Testis (tissue), 3 donors: ENCODE data around the gene ZSWIM6. TPM values are rescaled to one million over a fixed set of nuclear protein-coding genes. Genes with fewer than 3 reads are reported as not detected.

Experiments
- DNase-seq: peaks from one replicate; pipeline ENCODE4 v3.0.0-alpha.2; 2019
- H3K27ac ChIP-seq, 2 donors: fragments of 200-600 bp; sonication (generic); one replicate each; pipeline ENCODE4 v1.5.1; 2019
- H3K27me3 ChIP-seq: fragments of 200-600 bp; sonication (generic); one replicate; pipeline ENCODE4 v1.5.1; 2019
- H3K36me3 ChIP-seq: fragments of 200-600 bp; sonication (generic); one replicate; pipeline ENCODE4 v1.5.1; 2017; ENCODE audit warnings: low read depth; ENCODE audit errors: missing control alignments
- H3K4me1 ChIP-seq: fragments of 200-600 bp; sonication (generic); one replicate; pipeline ENCODE4 v1.5.1; 2019
- H3K4me3 ChIP-seq, 2 donors: fragments of 200-600 bp; sonication (generic); one replicate each; pipeline ENCODE4 v1.5.1; 2017 to 2019
- H3K9me3 ChIP-seq: fragments of 200-600 bp; sonication (generic); one replicate; pipeline ENCODE4 v1.5.1; 2017
- POLR2A ChIP-seq: fragments of 450-650 bp; IDR thresholded peaks from one replicate; pipeline ENCODE4 v1.6.1; 2017; ENCODE audit warnings: antibody characterized with exemption, mild to moderate bottlenecking, moderate library complexity
- WGBS, 2 donors: methylation state at CpG; one replicate each; pipeline ENCODE4 v1.1.5; 2018; 5-methylcytosine and 5-hydroxymethylcytosine counted together
- intact Hi-C: fragments of 100-400 bp; cut with DNase I; formaldehyde crosslinking; loops from one replicate; pipeline ENCODE4 v1.15.1; 2023; ENCODE audit warnings: low total_unique reads
- polyA plus RNA-seq: library from polyadenylated mRNA; stranded (reverse); fragments of 350-450 nt; fragmentation: Illumina TruSeq; extraction: RNeasy Lipid Tissue Mini Kit (QIAGEN cat#74804); gene quantifications from one replicate; pipeline ENCODE4 v1.2.3, GENCODE V29; 2014; ENCODE audit warnings: low read depth, low replicate concordance; ENCODE audit not compliant: insufficient read depth
- total RNA-seq, 2 donors: library from RNA; depleted of rRNA; stranded (reverse); fragments of >200 nt; gene quantifications; one replicate each; pipeline ENCODE4 v1.2.3, GENCODE V29; 2016
- TF ChIP-seq, protein P1 (sequence below), 3 experiments: fragments of 450-650 bp in 2 of 3; fragments of 200-600 bp in 1 of 3; sonication (generic) in 1 of 3; IDR thresholded peaks; one replicate each; pipeline ENCODE4 v1.5.1; 2016 to 2019; ENCODE audit warnings: antibody characterized with exemption in 3 of 3, mild to moderate bottlenecking in 2 of 3, moderate library complexity in 1 of 3

Gene ZSWIM6
- total and polyA plus RNA-seq, 3 donors from 2014 or later, result 14.6 to 18.0 (median 16.5) TPM

DNA sequence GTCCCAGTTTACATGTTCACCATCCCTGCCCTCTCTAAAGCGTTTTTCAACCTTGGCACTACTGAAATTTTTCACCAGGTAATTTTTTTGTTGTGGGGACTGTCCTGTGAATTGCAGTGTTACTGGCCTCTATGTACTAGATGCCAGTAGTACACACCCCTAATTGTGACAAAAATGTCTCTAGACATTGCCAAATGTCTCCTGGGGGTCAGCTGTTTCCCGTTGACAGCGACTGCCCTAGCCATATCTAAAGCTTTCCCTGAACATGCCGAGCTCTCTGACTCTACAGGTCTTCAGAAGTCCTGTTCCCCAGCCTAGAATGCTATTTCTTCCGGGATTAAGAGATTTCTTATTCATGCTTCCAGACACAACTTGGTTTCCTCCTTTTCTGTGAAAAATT, 235.3 kb downstream of the ZSWIM6 start:
- WGBS, 2 donors, result 86 to 94% methylated on average over 5 of the region's 5 CpGs
- TF ChIP-seq, protein P1, sequence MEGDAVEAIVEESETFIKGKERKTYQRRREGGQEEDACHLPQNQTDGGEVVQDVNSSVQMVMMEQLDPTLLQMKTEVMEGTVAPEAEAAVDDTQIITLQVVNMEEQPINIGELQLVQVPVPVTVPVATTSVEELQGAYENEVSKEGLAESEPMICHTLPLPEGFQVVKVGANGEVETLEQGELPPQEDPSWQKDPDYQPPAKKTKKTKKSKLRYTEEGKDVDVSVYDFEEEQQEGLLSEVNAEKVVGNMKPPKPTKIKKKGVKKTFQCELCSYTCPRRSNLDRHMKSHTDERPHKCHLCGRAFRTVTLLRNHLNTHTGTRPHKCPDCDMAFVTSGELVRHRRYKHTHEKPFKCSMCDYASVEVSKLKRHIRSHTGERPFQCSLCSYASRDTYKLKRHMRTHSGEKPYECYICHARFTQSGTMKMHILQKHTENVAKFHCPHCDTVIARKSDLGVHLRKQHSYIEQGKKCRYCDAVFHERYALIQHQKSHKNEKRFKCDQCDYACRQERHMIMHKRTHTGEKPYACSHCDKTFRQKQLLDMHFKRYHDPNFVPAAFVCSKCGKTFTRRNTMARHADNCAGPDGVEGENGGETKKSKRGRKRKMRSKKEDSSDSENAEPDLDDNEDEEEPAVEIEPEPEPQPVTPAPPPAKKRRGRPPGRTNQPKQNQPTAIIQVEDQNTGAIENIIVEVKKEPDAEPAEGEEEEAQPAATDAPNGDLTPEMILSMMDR (IDR thresholded peaks at IDR 0.05), result no peak
- TF ChIP-seq POLR2A, result no peak
- Histone ChIP-seq H3K36me3 (no peaks in the 10 kb centered on the region), H3K4me1 (no peaks in the 10 kb centered on the region), H3K27me3 (no peaks in the 10 kb centered on the region), H3K9me3 (no peaks in the 10 kb centered on the region), H3K27ac (no peak overlapping the region), H3K4me3 (no peak overlapping the region)
- no peak for DNase-seq
- intact Hi-C loops, result no loop called here

DNA sequence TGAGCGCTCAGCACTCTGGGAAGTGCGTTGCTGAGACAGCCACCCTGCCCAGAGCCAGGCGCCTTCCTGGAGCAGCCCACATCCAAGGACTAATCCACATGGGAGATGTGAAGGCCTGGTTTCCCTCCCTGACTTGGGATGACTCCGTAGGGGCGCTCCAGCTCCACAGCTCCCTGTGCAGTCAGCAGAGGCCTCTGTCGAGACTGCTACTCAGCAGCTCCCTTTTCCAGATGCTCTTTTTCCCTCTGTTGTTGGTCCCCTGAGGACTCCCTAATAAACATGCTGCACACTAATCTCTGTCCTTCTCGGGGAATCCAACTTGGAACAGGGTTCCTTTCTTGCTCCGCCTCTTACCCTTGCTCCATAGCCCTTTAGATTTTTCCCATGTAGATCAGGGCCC, 237.3 kb downstream of the ZSWIM6 start:
- intact Hi-C loops, result no loop called here
- Histone ChIP-seq H3K9me3 (no peaks in the 10 kb centered on the region), H3K27me3 (no peaks in the 10 kb centered on the region), H3K4me3 (no peak overlapping the region), H3K36me3 (no peaks in the 10 kb centered on the region), H3K4me1 (no peaks in the 10 kb centered on the region), H3K27ac (no peak overlapping the region)
- TF ChIP-seq, protein P1 (IDR thresholded peaks at IDR 0.05), result no peak
- no peak for TF ChIP-seq POLR2A
- peak; percentile 24 for DNase-seq
- 59 to 62% methylated on average over 5 to 8 of the region's 8 CpGs for WGBS, 2 donors

DNA sequence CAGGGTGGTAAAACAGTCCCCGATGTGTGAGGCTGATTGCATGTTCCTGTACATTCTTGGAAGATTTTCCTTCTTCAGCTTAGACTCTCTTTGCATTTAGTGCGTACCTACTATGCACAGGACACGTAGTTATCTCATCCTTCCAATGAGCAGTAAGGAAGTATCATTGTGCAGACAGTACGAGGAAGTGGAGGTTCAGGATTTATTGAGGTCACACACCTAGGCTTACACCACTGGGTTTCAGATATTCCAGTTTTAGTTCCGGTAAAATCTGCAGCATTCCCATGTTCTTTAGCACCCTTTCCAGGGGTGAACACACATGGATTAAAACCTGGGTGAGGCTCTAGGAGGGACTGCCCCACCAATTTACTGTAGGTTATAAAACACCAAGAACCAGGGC, 238.7 kb downstream of the ZSWIM6 start:
- no peak for DNase-seq
- no peaks in the 10 kb centered on the region for H3K9me3 ChIP-seq
- H3K27me3 ChIP-seq, result no peaks in the 10 kb centered on the region
- H3K4me3 ChIP-seq, result no peak overlapping the region
- H3K36me3 ChIP-seq, result no peaks in the 10 kb centered on the region
- intact Hi-C loops, result no loop called here
- 85 to 92% methylated on average over 5 of the region's 5 CpGs for WGBS, 2 donors
- TF ChIP-seq POLR2A, result no peak
- TF ChIP-seq, protein P1 (IDR thresholded peaks at IDR 0.05), result no peak
- no peaks in the 10 kb centered on the region for H3K4me1 ChIP-seq
- H3K27ac ChIP-seq, result no peak overlapping the region

DNA sequence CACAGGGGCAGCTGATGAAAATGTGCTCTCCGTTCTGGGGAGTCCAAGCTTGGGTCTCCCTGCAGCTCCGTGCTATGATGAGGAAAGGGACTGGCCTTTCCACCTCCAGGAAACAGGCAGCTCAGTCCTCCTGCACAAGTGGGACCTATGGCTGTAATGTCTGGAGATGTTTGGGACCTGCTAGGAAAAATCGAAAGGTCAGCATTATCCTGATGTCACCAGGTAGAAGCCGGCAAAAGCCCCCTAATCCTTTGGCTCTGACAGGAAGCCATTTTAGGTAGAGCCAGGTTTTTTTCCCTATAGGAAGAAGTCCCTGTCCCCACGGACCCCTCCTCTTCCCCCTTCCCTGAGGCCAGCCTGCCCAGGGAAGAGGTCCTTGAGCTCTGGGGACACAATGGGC, 240.9 kb downstream of the ZSWIM6 start:
- no peaks in the 10 kb centered on the region for H3K4me1 ChIP-seq
- WGBS, 2 donors, result 94% methylated on average over 5 of the region's 5 CpGs
- no peak overlapping the region for H3K4me3 ChIP-seq
- H3K27ac ChIP-seq, result no peak overlapping the region
- no peaks in the 10 kb centered on the region for H3K9me3 ChIP-seq
- no peaks in the 10 kb centered on the region for H3K27me3 ChIP-seq
- DNase-seq, result no peak
- intact Hi-C loops, result no loop called here
- TF ChIP-seq, protein P1 (IDR thresholded peaks at IDR 0.05), result no peak
- no peak for TF ChIP-seq POLR2A
- no peaks in the 10 kb centered on the region for H3K36me3 ChIP-seq

DNA sequence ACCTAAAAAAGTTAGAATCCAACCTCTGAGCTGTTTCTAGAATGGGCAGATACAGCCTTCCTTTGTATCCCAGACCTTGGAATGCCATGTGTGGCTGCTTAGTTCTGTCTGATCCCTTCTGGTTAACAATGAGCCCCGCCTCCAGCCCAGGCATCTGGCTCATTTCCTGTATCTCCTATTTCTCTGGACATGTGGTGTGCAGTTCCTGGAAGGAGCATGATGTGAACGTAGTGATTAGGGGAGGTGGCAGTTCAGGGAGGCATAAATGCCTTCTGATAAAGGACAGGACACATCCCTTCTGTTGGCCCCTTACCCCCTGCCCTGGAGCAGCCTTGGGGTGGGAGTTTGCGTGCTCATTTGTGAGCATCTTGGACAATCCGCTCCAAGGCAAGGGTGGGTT, 243.0 kb downstream of the ZSWIM6 start:
- Histone ChIP-seq H3K9me3 (no peaks in the 10 kb centered on the region), H3K4me1 (no peaks in the 10 kb centered on the region), H3K36me3 (no peaks in the 10 kb centered on the region), H3K27me3 (no peaks in the 10 kb centered on the region), H3K4me3 (no peak overlapping the region), H3K27ac (no peak overlapping the region)
- TF ChIP-seq, protein P1 (IDR thresholded peaks at IDR 0.05), result no peak
- no peak for TF ChIP-seq POLR2A
- DNase-seq, result no peak
- 74 to 83% methylated on average over 4 of the region's 4 CpGs for WGBS, 2 donors
- intact Hi-C loops, result no loop called here
